GM21723 (cell line): ENCODE results near the gene SLC48A1.
"Not testable (repeated sequence)": the region's sequence is repeated elsewhere in the genome, so short reads cannot be mapped to it uniquely, and the experiment has no call there.

Experiments used
- ATAC-seq: cut with Tn5 transposase; IDR thresholded peaks from one replicate; pipeline ENCODE4 v1.9.1; 2021; ENCODE audit warnings: mild to moderate bottlenecking, moderate library complexity; ENCODE audit not compliant: unreplicated experiment

The SLC48A1 gene

DNA sequence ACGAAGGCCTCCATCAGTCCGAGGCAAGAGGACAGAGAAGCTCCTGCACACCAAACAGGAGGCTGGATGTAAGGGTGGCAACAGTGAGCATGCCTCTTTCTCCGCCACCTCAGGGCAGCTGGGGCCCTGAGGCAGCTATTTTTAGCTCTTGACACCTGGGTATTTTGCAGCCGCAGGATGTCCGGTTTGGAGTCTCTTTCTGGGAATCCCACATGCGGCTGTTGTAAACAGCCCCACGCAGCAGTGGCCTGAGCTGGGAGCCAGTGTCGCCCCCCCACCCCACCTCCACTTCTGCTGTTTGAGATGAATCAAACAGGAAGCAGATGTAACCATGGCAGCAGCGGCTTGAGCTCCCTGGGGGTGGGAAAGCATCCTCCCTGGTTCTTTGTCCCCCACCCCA is 35.0 kb downstream of the SLC48A1 start:
- peak; percentile 51 for ATAC-seq

DNA sequence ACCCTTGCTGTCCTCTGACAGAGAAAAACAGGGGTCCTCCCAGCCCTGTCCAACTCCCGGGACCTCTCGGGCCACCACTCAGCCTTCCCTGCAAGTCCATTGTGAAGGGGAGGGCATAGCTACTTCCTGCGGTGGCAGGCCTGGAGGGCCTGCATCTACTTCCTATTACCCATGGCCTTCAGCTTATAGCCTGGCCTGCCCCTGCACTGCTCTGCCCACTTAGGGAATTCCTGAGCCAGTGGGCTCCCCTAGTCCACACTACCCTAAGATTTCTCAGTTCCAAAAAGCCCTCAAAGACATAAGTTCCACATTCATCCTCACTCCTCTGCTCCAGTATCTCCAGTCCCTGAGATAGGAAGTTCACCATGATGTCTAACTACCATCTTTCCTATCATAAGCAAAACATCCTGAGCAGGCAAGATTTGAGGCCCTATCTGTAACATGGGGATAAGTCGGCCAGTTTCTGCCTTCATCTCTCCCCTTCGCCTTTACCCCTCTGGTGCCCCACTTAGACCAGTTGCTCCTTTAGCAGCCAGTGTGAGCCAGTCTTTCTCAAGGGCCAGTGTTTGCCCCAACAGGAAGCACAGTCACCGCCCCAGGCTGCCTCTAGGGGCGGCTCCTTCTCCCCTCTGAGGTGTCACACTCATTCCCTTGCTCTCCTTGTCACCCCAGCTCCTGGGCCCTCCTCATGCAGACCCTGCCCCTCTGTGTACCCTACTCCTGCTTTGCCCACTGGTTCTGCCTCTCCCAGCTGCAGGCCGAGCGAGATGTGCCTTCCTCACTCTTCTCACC is 35.7 kb downstream of the SLC48A1 start:
- ATAC-seq, result no peak

DNA sequence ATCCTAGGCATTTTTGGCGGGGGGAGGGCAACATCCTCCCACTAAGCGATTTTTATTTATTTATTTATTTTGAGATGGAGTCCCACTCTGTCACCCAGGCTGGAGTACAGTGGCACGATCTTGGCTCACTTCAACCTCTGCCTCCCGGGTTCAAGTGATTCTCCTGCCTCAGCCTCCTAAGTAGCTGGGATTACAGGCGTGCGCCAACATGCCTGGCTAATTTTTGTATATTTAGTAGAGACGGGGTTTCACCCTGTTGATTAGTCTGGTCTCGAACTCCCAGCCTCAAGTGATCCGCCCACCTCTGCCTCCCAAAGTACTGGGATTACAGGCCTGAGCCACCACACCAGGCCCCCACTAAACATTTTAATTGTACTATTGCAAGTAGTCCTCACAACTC is 36.5 kb downstream of the SLC48A1 start:
- ATAC-seq, result not testable (repeated sequence)

DNA sequence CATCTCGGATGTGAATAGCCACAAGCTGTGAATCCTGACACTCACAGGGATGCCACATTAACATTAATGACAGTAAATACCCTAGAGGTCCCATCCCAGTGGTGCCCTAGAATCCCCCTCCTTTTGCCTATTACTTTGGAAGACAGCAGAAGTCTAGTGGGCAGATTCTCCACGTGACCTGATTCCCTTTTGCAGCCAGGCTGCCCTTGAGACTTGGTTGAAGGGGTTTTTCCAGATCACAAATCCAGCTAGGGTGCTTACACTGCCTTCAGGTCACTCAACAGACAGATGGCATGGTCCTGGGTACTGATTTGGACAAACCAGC is 38.0 kb downstream of the SLC48A1 start:
- no peak for ATAC-seq

DNA sequence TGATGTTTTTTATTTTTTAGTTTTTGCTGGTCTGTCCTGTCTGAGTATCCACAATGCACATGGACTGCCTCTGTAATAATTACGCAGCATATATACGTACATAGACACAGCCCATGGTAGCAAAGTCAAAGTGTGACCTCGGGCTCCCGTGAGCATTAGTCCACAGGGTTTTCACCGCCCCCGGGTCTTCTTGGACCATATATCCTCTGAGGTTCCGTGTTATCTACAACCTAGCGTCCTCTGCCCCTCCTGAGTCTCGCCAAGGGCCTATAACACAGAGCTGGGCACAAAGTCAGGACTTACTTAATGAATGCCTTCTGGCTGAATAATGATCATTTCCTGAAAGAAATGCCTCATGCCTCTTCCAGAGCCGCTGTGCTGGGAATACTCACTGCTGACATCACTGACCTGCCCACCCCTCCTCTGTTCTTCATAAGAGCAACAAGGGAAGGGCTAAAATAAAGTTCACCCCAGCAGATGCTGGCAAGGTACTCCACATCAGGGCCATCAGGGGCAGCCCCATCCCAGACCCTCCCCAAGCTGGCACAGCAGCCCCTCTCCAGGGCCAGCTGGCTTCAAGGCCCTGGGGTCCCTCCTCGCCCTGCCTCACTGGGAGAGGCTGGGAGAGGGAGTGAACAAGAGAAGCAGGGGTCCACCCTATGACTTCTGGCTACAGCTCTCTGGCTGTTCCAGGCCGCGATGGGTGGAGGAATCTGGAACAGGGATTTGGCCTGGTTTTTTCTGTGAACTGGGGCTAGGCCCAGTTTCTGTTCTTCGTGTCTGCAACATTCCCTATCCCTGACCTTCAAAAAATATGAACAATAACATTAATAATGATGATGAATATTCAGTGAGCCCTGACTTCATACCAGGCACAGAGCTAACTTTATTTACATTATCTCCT is 38.8 kb downstream of the SLC48A1 start:
- no peak for ATAC-seq

DNA sequence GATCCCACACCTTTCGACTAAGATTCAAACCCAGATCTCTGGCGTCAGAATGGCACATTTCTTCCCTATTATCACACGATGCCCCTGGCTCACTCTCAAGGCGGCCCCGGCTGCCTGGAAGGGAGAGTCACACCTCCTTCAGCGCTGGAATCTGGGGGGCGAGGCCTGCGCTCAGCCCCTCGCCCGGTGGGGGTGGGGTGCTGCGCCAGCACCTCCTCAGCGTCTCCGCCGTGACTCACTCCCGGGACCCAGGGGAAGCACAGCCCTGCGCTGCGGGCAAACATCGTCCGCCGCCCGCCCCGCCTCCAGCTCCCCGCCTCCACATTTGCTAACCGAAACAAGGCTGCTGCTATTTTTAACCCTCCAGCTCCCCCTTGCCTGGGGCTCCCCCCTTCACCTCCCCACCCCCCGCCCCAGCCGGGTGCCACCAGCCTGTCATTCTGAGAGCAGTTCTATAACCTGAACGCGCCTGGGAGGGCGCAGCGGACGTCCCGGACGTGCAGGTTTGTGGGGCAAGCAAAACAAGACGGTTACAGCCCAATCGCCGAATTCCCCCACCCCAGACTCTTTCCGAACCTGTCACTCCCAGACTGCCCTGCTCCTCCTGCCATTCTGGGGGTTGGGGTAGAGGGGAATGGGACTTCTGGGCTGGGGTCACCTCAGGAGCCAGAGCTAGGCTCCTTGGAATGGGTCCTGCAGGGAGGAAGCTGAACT is 39.9 kb downstream of the SLC48A1 start:
- ATAC-seq, result peak; percentile 62

DNA sequence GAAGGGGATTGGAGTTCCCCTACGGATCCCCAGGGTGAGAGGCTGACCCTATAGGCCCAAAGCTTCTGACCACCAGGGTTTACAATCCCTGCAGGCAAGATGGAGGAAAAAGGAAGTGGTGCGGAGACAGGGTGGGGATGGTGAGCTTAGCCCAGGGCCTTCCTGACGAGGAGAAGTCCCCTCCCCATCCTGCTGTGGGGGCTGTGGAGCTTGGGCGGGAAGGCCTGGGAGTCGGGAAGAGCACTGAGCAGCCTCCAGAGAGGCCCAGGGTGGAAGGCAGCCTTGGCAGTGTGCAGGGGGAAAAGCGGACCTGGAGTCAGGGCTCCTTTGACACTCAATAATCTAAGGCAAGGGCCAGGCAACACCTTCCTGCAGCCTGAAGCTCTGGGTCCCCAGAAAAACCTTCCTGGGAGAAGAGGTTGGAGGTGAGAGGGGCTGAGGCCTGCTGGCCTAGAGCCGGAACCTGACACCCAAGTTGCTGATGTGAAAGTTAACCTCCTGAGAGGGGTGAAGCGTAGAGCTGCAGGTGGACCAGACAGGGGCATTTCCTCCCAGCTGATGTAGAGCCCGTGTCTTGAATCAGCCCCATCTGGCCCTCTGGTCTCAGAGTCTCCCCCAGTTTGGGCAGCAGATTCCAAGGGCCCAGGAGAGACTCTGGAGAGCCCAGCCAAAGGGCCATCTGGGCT is 40.6 kb downstream of the SLC48A1 start:
- ATAC-seq, result peak; percentile 39

DNA sequence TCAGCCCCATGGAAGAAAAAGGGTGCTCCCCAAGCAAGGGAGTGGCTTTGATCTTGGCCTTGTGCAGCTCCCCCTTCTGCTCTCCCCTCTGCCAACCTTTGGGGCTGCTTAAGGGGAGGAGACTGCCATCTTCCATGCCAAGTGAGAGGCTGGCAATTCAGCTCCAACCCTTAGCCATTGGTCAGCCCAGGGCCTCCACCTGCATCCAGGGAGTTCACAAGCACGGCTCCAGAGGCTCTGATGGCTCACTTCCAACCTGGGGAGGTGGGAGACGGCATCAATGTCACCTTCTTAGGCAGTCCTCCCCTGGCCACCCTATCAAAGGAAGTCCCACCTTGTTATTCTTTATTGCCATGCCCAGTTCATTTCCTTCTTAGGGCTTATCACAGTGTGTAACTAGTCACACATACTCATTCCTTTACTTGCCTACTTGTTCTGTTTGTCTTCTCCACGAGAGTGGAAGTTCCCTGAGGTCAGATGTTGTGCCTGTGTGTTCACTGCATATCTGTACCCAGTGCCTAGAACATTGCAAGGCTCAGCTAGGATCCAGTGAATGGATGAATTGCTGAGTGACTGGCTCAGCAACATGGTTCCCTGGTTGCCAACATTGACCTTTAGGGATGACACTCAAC is 41.6 kb downstream of the SLC48A1 start:
- no peak for ATAC-seq

DNA sequence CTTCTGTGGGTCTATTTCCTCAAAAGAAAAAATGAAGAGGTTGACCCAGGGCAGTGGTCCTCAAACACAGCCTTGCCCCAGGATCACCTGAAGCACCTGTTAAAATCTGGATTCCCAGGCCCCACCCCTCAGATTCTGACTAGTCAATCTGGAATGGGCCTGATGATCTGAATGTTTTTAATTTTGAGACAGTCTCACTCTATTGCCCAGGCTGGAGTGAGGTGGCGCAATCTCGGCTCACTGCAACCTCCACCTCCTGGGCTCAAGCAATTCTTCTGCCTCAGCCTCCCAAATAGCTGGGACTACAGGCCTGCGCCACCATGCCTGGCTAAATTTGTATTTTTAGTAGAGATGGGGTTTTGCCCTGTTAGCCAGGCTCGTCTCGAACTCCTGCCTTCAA is 42.4 kb downstream of the SLC48A1 start:
- not testable (repeated sequence) for ATAC-seq

DNA sequence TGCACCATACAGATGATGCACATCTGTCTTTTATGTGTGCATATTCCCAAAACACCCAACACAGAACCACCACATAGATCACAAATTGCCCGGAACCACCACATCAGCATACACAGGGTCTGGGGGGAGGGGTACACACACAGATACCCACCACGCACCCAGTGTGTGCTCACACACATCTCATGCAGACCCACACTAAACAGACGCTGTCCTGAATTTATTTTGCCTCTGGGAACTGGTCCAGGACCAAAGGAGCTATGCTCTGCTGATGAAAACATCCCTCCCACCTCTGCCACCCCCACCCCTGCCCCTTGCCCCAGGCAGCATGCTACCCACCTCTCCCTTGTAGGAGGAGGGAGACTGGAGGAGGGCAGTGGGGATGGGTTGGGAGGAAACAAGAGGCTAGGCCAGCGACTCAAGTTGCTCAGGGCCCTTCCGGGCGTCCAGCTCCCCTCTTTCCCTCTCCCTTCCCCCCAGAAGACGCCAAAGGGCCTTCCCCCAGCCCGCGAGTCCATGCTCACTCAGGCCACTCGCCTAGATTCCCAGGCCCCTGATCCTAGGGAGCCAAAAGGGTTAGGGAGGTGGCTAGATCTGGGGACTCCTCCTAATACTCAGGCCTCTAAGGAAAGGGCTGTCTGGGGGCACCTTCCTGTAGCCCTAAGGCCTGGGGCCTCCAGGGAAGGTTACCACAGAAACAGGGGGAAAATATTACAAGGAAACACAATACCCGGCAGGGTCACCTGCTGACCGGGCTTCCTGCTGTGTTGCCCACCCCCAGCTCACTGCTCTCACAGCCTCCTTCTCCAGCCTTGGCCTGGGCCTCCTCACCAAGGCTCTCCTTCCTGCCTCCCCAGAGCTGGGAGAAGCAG is 43.6 kb downstream of the SLC48A1 start:
- no peak for ATAC-seq

DNA sequence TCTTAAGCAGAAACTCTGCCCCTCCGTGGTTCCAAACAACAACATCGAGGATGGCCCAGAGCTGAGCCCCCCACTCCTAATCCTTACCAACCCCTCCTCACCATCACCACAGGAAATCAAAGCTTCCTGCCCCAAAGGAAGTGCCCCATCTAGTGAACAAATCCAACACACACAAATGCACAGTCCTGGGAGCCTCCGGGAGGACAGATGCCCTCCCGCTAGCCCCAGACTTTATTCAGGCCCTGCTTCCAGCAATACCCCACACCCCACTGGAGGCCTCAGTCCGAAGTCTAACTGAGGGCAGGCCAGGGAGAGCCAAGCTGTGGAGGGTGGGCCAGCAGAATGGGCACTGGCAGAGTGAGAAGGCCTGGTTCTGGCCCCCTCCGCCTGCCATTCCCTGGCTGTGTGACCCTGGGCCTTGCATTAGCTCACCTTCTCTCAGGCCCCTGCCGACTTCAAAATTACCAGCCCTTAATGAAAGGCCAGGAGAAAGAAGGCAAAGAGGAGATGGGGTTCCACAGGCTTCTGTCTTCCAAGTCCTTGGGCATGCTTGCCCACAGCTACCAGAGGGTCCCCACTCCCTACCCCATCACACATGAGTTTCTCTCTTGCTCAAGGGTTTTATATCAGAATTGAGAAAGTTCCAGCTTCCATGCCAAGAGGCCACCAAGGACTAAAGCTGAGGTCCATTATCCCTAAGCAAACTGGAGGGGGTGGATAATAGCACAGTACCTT is 44.4 kb downstream of the SLC48A1 start:
- no peak for ATAC-seq

DNA sequence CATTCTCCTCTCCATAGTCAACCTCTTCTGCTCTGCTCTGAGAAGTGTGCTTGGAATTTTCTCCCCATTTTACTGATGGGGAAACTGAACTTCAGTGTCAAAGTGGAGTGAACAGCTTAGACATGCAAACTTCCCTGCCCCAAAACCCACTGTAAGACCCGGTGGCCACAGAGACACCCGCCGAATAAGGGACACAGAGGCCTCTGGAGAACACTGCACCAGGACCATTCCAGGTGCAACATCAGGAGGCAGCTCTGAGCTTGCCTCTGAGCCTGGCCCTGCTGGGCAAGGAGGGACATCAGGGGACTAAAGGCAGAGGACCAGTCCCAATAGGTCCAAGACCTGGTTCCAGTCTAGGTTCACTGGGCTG is 45.0 kb downstream of the SLC48A1 start:
- ATAC-seq, result no peak

DNA sequence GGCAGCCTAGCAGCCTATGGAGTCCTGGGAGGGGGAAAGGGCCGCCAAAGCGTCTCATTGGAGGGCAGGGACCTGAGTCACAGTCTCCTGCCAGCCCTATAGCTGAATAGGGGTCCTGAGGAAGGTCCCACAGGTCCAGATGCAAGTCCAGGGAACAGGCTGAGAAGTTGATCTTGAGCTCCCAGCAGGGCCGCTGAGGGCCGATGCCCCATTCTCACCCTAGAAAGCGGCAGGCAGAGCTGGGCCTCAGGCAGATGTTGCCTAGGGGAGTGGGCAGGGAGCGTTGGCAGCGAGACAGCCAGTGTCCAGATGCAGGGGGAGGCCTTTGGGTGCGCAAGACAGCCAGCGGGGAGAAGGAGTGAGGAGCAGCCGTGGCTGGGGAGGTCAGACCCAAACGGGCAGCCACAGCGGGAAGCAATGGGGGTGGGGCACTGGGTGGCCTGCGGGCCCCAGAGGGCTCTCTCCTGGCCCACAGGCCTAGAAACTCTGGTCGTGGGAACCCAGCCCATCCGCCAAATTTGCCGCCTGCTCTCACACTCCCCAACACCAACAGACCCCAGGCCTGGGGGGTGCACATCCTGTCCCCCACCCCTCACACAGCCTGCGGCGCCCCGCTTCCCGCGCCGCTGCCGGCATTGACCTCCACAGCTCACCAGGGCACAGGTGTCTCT is 45.6 kb downstream of the SLC48A1 start:
- ATAC-seq, result no peak

DNA sequence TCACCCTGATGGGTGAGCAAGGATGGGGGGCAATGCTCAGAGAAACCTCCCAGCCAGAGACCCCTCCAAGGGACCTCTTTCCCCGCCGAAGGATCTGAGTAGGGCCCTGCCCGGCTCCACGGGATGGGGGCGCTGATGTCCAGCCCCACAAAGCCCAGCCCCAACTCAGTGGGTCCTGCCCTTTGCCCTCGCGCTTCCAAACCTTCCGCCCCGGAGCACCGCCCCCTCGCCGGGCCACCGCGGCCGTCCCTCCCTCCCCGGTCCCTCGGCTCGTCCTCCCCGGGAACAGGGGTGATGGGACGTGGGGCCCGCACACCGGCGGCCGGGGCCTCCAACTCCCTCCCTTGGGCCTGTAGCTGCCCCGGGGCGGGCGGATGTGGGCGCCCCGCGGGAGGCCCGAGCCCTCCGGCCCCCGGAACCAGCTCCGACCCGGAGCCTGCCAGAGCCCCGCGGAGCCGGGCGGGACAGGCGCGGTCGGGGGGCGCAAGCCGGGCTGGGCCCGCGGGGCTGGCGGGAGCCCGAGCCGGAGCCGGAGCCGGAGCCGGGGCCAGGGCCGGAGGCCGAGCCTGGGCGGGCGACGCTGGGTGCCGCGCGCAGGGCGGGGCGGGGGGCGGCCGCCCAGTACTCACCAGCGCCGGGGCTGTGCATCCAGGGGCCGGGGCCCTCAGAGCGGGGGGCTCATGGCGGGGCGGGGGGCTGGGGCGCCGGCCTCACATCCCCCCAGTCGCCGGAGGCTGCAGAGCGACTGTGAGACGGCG is 46.3 kb downstream of the SLC48A1 start:
- peak; percentile 54 for ATAC-seq

DNA sequence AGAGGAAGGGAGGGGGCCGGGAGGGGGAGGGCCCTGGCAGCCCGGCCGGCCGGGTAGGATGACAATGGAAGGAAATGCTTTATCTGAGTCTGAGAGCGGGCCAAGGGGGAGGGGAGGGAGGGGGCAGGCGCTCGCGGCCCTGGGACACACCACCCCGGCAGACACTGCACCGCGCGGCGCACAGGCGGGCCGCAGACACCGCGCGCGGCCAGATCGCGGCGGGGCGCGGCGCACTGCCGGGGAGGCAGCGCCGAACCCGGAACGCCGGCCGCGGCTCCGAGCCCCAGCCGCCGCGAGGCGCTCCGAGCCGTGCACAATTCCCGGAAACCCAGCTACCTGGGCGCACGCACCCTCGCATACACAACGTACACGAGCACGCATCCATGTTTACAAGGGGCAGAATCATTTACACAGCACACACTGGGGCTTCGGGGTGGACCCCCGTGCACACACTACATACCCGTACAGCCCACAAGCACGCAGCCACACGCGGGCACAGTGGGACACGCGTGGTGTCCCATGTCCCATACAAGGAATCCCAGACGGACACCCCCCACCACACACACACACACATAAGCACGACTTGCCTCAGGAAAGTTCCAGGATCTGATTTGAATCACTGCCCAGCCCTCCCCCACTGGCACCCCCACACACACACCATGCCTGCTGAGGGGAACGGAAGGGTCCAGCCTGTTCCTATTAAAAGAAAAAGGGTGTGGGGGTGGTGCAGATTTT is 47.0 kb downstream of the SLC48A1 start, which contains the start of gene HDAC7:
Gene HDAC7 (minus strand): TSS at position 8 of the 735 bp plus-strand sequence. CDS start 118 bp downstream, outside the sequence.
- ATAC-seq, result peak; percentile 41

DNA sequence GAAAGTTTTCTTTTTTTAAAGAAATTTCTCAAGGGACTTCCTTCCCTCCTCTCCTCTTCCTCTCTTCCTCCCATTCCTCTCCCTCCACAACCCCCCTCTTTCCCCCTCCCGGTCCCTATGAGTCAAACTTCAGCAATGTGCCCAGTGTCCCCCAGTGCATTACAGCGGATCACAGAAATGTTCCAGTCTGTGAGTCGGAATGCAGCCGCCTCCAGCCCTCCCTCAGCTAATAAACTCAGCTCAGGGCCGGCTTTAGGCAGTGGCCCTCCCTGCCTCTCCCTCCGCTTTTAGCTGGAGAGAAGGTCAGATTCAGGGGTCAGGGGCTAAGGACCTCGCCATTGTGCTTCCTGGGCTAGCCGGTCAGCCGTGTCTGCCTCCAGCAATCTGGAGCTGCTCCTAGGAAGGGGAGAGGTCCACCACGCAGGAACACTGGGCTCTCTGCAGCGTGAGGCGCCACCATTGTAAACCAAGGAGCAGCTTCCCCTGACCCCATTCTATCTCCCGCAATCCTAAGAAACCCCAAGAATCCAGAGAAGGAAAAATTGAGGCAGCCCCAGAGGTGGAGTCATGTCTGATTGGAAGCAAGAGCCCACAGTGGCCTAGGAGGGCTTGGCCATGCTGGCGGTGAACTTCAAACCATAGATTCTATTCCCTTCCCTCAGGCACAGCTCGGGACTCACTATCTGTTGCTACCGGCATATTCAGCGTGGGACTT is 47.8 kb downstream of the SLC48A1 start:
- no peak for ATAC-seq
